Stimulated activated CD4-positive, alpha-beta T cell treated with anti-CD3 and anti-CD28 coated beads, Interleukin-4, amount 100 ng/mL, for 4 hours (primary cell): Measurements from ENCODE around the gene SRGAP1.
"Not testable (repeated sequence)": the region's sequence is repeated elsewhere in the genome, so short reads cannot be mapped to it uniquely, and the experiment has no call there.

Source experiments
- DNase-seq, 2 experiments: peaks; one replicate each; pipeline ENCODE4 v3.0.0-alpha.2; 2020

The SRGAP1 gene

GRCh38 chr12:64181430-64182291 lies 337.2 kb downstream of the SRGAP1 start:
- no peak for DNase-seq

GRCh38 chr12:64184216-64184615 lies 339.7 kb downstream of the SRGAP1 start:
- no peak for DNase-seq

- no peak for DNase-seq
These were observed 342.3 kb downstream of the SRGAP1 start for GRCh38 chr12:64186789-64187188.

- DNase-seq = no peak
These were observed 342.9 kb downstream of the SRGAP1 start for GRCh38 chr12:64187370-64187769.

GRCh38 chr12:64187794-64188193 lies 343.3 kb downstream of the SRGAP1 start:
- no peak for DNase-seq

GRCh38 chr12:64189530-64189929 lies 345.0 kb downstream of the SRGAP1 start:
- no peak for DNase-seq

- DNase-seq = no peak
These were observed 345.6 kb downstream of the SRGAP1 start for GRCh38 chr12:64190140-64190539.

- no peak for DNase-seq
These were observed 348.3 kb downstream of the SRGAP1 start for GRCh38 chr12:64192644-64193444.

GRCh38 chr12:64193931-64194330 lies 349.4 kb downstream of the SRGAP1 start:
- no peak for DNase-seq

GRCh38 chr12:64194333-64195149 lies 350.0 kb downstream of the SRGAP1 start:
- DNase-seq = no peak

GRCh38 chr12:64195841-64196240 lies 351.3 kb downstream of the SRGAP1 start:
- DNase-seq = not testable (repeated sequence)

GRCh38 chr12:64203036-64203435 lies 358.5 kb downstream of the SRGAP1 start:
- no peak for DNase-seq

GRCh38 chr12:64203775-64204174 lies 359.3 kb downstream of the SRGAP1 start:
- DNase-seq = no peak

GRCh38 chr12:64205542-64205941 lies 361.0 kb downstream of the SRGAP1 start:
- DNase-seq = no peak

GRCh38 chr12:64207453-64207852 lies 363.0 kb downstream of the SRGAP1 start:
- DNase-seq = no peak
